Spleen (tissue), 11 donors: ENCODE measurements around the gene RAPSN. TPM values are rescaled to one million over a fixed set of nuclear protein-coding genes. Genes with fewer than 3 reads are reported as not detected.

Experiments used
- DNase-seq: peaks from one replicate; pipeline ENCODE4 v3.0.0-alpha.2; 2020
- H3K27ac ChIP-seq, 8 donors: fragments of 200-600 bp; sonication (generic) in 7 of 8; 1 replicate in 4 of 8; 2 replicates in 4 of 8; pipeline versions ENCODE4 v1.5.0 to v1.8.0; 2016 to 2021; ENCODE audit warnings: inconsistent platforms in 4 of 8, mild to moderate bottlenecking in 4 of 8, moderate library complexity in 1 of 8
- H3K27me3 ChIP-seq, 7 donors: fragments of 200-600 bp; sonication (generic) in 6 of 7; replicated peaks in 1 of 7; 1 replicate in 4 of 7; 2 replicates in 3 of 7; pipeline versions ENCODE4 v1.5.0 to v1.8.0; 2016 to 2021; ENCODE audit warnings: inconsistent platforms in 3 of 7, mild to moderate bottlenecking in 1 of 7
- H3K36me3 ChIP-seq, 6 donors: fragments of 200-600 bp; sonication (generic) in 5 of 6; 1 replicate in 4 of 6; 2 replicates in 2 of 6; pipeline versions ENCODE4 v1.5.0 to v1.8.0; 2016 to 2021; ENCODE audit warnings: inconsistent platforms in 2 of 6
- H3K4me1 ChIP-seq, 6 donors: fragments of 200-600 bp; sonication (generic) in 5 of 6; 1 replicate in 3 of 6; 2 replicates in 3 of 6; pipeline versions ENCODE4 v1.5.0 to v1.8.0; 2016 to 2021; ENCODE audit warnings: inconsistent platforms in 3 of 6
- H3K4me3 ChIP-seq, 8 donors: fragments of 200-600 bp; sonication (generic) in 7 of 8; 1 replicate in 4 of 8; 2 replicates in 4 of 8; pipeline versions ENCODE4 v1.5.0 to v1.8.0; 2016 to 2021; ENCODE audit warnings: inconsistent platforms in 4 of 8, mild to moderate bottlenecking in 4 of 8, moderate library complexity in 2 of 8
- H3K9me3 ChIP-seq, 8 donors: fragments of 200-600 bp; sonication (generic) in 7 of 8; 1 replicate in 4 of 8; 2 replicates in 4 of 8; pipeline versions ENCODE4 v1.5.0 to v1.8.0; 2016 to 2021; ENCODE audit warnings: inconsistent platforms in 4 of 8
- CTCF ChIP-seq, 11 experiments: fragments of 200-600 bp in 7 of 11; fragments of 450-650 bp in 4 of 11; sonication (generic) in 4 of 11; IDR thresholded peaks in 8 of 11; conservative IDR thresholded peaks in 3 of 11; 1 replicate in 7 of 11; 2 replicates in 4 of 11; pipeline versions ENCODE4 v1.4.0 to v1.8.0; 2016 to 2021; ENCODE audit warnings: antibody characterized with exemption in 11 of 11, inconsistent platforms in 4 of 11, mild to moderate bottlenecking in 1 of 11
- POLR2A ChIP-seq, 3 donors: fragments of 450-650 bp; IDR thresholded peaks; one replicate each; pipeline ENCODE4 v1.5.1; 2017; ENCODE audit warnings: antibody characterized with exemption in 3 of 3, mild to moderate bottlenecking in 1 of 3
- POLR2AphosphoS5 ChIP-seq, 3 donors: sonication (generic); formaldehyde crosslinking; IDR thresholded peaks; one replicate each; pipeline ENCODE4 v1.5.1; 2017; ENCODE audit warnings: antibody characterized with exemption in 3 of 3
- WGBS, 5 donors: extraction: QIAGEN DNeasy Blood & Tissue Kit in 3 of 5; methylation state at CpG; one replicate each; pipeline versions ENCODE4 v1.1.5 to v1.1.7; 2013 to 2018; 5-methylcytosine and 5-hydroxymethylcytosine counted together
- intact Hi-C: fragments of 100-400 bp; cut with DNase I; formaldehyde crosslinking; loops from one replicate; pipeline ENCODE4 v1.15.0; 2023; ENCODE audit warnings: low total_unique reads
- microRNA-seq, 3 donors: library from miRNA; unstranded; fragments of <30 nt; microRNA quantifications; one replicate each; pipeline versions ENCODE4 to v1.1.0, GENCODE V29; 2019 to 2020
- polyA plus RNA-seq, 3 donors: library from polyadenylated mRNA; stranded (reverse); fragments of 200-250 nt; gene quantifications; one replicate each; pipeline ENCODE4 v1.2.1, GENCODE V29; 2013
- small RNA-seq, 4 donors: library from RNA; depleted of rRNA; stranded (forward); fragments of <200 nt; gene quantifications; one replicate each; pipeline ENCODE3, GENCODE V24; 2016
- total RNA-seq, 7 donors: library from RNA; depleted of rRNA in 3 of 7; stranded (reverse); fragments of >200 nt in 3 of 7; fragmentation: NEBNext Ultra II Directional in 4 of 7; extraction: Animal tissue kit (Norgen Biotek cat#: 25700) in 4 of 7; gene quantifications; one replicate each; pipeline versions ENCODE4 v1.1.0 to v1.2.1, GENCODE V29; 2016 to 2021
- donor health status: healthy with polysubstance abuse.
- donor health status: DM: no; HTN: no; CAD: no; lungs with moderate emphysema.
- donor health status: DM: no; HTN: no; CAD: no.
- donor health status: Bipolar disorder and iron deficiency.
- donor health status: healthy.
- donor health status: DM: no; HTN: no; CAD: no.
- donor health status: DM: yes; HTN: yes; CAD: no.

Gene RAPSN
- total and polyA plus RNA-seq, 10 donors: 0.42 to 1.6 (median 0.96) TPM; not detected in 2

- 49 to 69% (median 58%) methylated on average over 17 of the region's 17 CpGs for WGBS, 5 donors
- Histone ChIP-seq H3K4me3 (peak overlapping the region in 3 of 8 donors; percentile 13 to 57 (median 14)), H3K27me3 (no peaks in the 10 kb centered on the region), H3K27ac (peak overlapping the region; percentile 70 to 100 (median 99)), H3K36me3 (no peaks in the 10 kb centered on the region), H3K9me3 (no peaks in the 10 kb centered on the region), H3K4me1 (peaks cover 38 to 89% (median 70%) of the 10 kb centered on the region in 6 donors)
- intact Hi-C loops: no loop called here
- peak; percentile 91 for DNase-seq
- TF ChIP-seq POLR2AphosphoS5 (IDR thresholded peaks at IDR 0.05) (peak in 1 of 3 donors; percentile 40), CTCF (IDR thresholded peaks at IDR 0.05 in 8 of 11, conservative IDR thresholded peaks at IDR 0.05 in 3 of 11) (no peak)
These were observed 59.1 kb downstream of the RAPSN start for GRCh38 chr11:47389577-47390421.

- H3K36me3 ChIP-seq: no peaks in the 10 kb centered on the region
- H3K9me3 ChIP-seq: no peaks in the 10 kb centered on the region
- H3K4me1 ChIP-seq: peaks cover 31 to 81% (median 62%) of the 10 kb centered on the region in 6 donors
- peak overlapping the region in 3 of 8 donors; percentile 13 to 57 (median 14) for H3K4me3 ChIP-seq
- H3K27ac ChIP-seq: peak overlapping the region; percentile 70 to 100 (median 99)
- peak in 1 of 3 donors; percentile 43 for TF ChIP-seq POLR2A (IDR thresholded peaks at IDR 0.05)
- peak; percentile 87 to 91 (median 90) for TF ChIP-seq POLR2AphosphoS5 (IDR thresholded peaks at IDR 0.05)
- TF ChIP-seq CTCF (IDR thresholded peaks at IDR 0.05 in 8 of 11, conservative IDR thresholded peaks at IDR 0.05 in 3 of 11): no peak
- no peaks in the 10 kb centered on the region for H3K27me3 ChIP-seq
- 51 to 74% (median 66%) methylated on average over 20 to 28 of the region's 28 CpGs for WGBS, 5 donors
- peak; percentile 93 for DNase-seq
- intact Hi-C loops: no loop called here
These were observed 60.0 kb downstream of the RAPSN start for GRCh38 chr11:47388697-47389576.

- intact Hi-C loops: no loop called here
- TF ChIP-seq CTCF (IDR thresholded peaks at IDR 0.05 in 8 of 11, conservative IDR thresholded peaks at IDR 0.05 in 3 of 11): no peak
- peak in 1 of 3 donors; percentile 36 for TF ChIP-seq POLR2A (IDR thresholded peaks at IDR 0.05)
- TF ChIP-seq POLR2AphosphoS5 (IDR thresholded peaks at IDR 0.05): peak; percentile 33 to 71 (median 55)
- WGBS, 5 donors: 36 to 73% (median 48%) methylated on average over 12 to 13 of the region's 13 CpGs
- peaks cover 24 to 78% (median 56%) of the 10 kb centered on the region in 6 donors for H3K4me1 ChIP-seq
- H3K9me3 ChIP-seq: no peaks in the 10 kb centered on the region
- peak overlapping the region in 1 of 8 donors; percentile 57 for H3K4me3 ChIP-seq
- H3K27me3 ChIP-seq: no peaks in the 10 kb centered on the region
- H3K27ac ChIP-seq: peak overlapping the region; percentile 70 to 100 (median 99)
- peak; percentile 86 for DNase-seq
- peaks cover 0 to 6% (median 0%) of the 10 kb centered on the region in 6 donors for H3K36me3 ChIP-seq
These were observed 60.8 kb downstream of the RAPSN start for GRCh38 chr11:47387944-47388696.

Small RNA genes within 50 kb of the gene (microRNA-seq; reads per million reads assigned to microRNA genes)
- gene MIR4487: 0 reads per million in 3 donors

Small RNA genes within 50 kb of the gene (small RNA-seq; reads per million reads assigned to genes)
- gene MIR4487: 0 reads per million in 4 donors

Other genes starting within 250 kb of the RAPSN start
- 10 to 100 TPM; 29.5 to 66.3 (median 42.5) TPM for gene DDB2, start 234.2 kb downstream of the RAPSN start, total RNA-seq
- 100 to 1,000 TPM in 1 of 3 donors, 10 to 100 TPM in 2; 49.4 to 173 (median 72.7) TPM for gene DDB2, start 234.2 kb downstream of the RAPSN start, polyA plus RNA-seq
- 100 to 1,000 TPM in 2 of 7 donors, 10 to 100 TPM in 5; 43.9 to 113 (median 59.8) TPM for gene ACP2, start 200.3 kb downstream of the RAPSN start, total RNA-seq
- 10 to 100 TPM; 18.9 to 34.4 (median 19.9) TPM for gene ACP2, start 200.3 kb downstream of the RAPSN start, polyA plus RNA-seq
- 100 to 1,000 TPM in 5 of 7 donors, 10 to 100 TPM in 2; 59.1 to 129 (median 119) TPM for gene NR1H3, start 191.1 kb downstream of the RAPSN start, total RNA-seq
- gene NR1H3, start 191.1 kb downstream of the RAPSN start, polyA plus RNA-seq: 100 to 1,000 TPM; 136 to 227 (median 219) TPM
- 10 to 100 TPM; 53.6 to 82.4 (median 70.1) TPM for gene MADD, start 179.0 kb downstream of the RAPSN start, total RNA-seq
- gene MADD, start 179.0 kb downstream of the RAPSN start, polyA plus RNA-seq: 10 to 100 TPM; 15.7 to 35.0 (median 26.1) TPM
- gene MYBPC3, start 96.4 kb downstream of the RAPSN start, total RNA-seq: 1 to 10 TPM in 5 of 7 donors, under 1 TPM in 2; 0.91 to 4.7 (median 1.5) TPM
- 1 to 10 TPM in 2 of 3 donors, under 1 TPM in 1; 0.49 to 2.2 (median 1.4) TPM for gene MYBPC3, start 96.4 kb downstream of the RAPSN start, polyA plus RNA-seq
- gene SPI1, start 70.6 kb downstream of the RAPSN start, total RNA-seq: 100 to 1,000 TPM in 6 of 7 donors, 10 to 100 TPM in 1; 95.7 to 366 (median 198) TPM
- 100 to 1,000 TPM in 1 of 3 donors, 10 to 100 TPM in 2; 84.2 to 128 (median 91.8) TPM for gene SPI1, start 70.6 kb downstream of the RAPSN start, polyA plus RNA-seq
- gene SLC39A13, start 40.5 kb downstream of the RAPSN start, total RNA-seq: 10 to 100 TPM; 26.3 to 48.4 (median 43.2) TPM
- gene SLC39A13, start 40.5 kb downstream of the RAPSN start, polyA plus RNA-seq: 10 to 100 TPM; 21.7 to 40.2 (median 26.0) TPM
- 10 to 100 TPM; 59.7 to 80.8 (median 66.4) TPM for gene PSMC3, start 22.7 kb downstream of the RAPSN start, total RNA-seq
- 100 to 1,000 TPM in 1 of 3 donors, 10 to 100 TPM in 2; 64.3 to 105 (median 90.0) TPM for gene PSMC3, start 22.7 kb downstream of the RAPSN start, polyA plus RNA-seq
- 100 to 1,000 TPM; 107 to 171 (median 122) TPM for gene CELF1, start 104.0 kb upstream of the RAPSN start, total RNA-seq
- 10 to 100 TPM; 18.5 to 39.2 (median 30.9) TPM for gene CELF1, start 104.0 kb upstream of the RAPSN start, polyA plus RNA-seq
- gene PTPMT1, start 116.5 kb upstream of the RAPSN start, total RNA-seq: 100 to 1,000 TPM in 1 of 7 donors, 10 to 100 TPM in 6; 26.1 to 101 (median 30.6) TPM
- 10 to 100 TPM; 40.9 to 55.2 (median 47.4) TPM for gene PTPMT1, start 116.5 kb upstream of the RAPSN start, polyA plus RNA-seq
- 10 to 100 TPM; 14.3 to 22.4 (median 19.4) TPM for gene KBTBD4, start 129.8 kb upstream of the RAPSN start, total RNA-seq
- gene KBTBD4, start 129.8 kb upstream of the RAPSN start, polyA plus RNA-seq: 10 to 100 TPM in 1 of 3 donors, 1 to 10 TPM in 2; 8.7 to 13.3 (median 9.7) TPM
- gene NDUFS3, start 129.9 kb upstream of the RAPSN start, total RNA-seq: 10 to 100 TPM; 53.1 to 76.7 (median 68.5) TPM
- gene NDUFS3, start 129.9 kb upstream of the RAPSN start, polyA plus RNA-seq: 100 to 1,000 TPM; 122 to 141 (median 137) TPM
- gene FAM180B, start 137.5 kb upstream of the RAPSN start, total RNA-seq: not detected
- gene FAM180B, start 137.5 kb upstream of the RAPSN start, polyA plus RNA-seq: under 1 TPM in 2 of 3 donors, not detected in 1; 0.07 to 0.22 TPM
- 1 to 10 TPM in 2 of 7 donors, under 1 TPM in 5; 0.41 to 2.5 (median 0.93) TPM for gene C1QTNF4, start 145.3 kb upstream of the RAPSN start, total RNA-seq
- gene C1QTNF4, start 145.3 kb upstream of the RAPSN start, polyA plus RNA-seq: 1 to 10 TPM; 1.6 to 1.9 (median 1.8) TPM
- 10 to 100 TPM; 22.0 to 47.1 (median 35.0) TPM for gene MTCH2, start 193.4 kb upstream of the RAPSN start, total RNA-seq
- gene MTCH2, start 193.4 kb upstream of the RAPSN start, polyA plus RNA-seq: 10 to 100 TPM; 21.5 to 39.3 (median 38.0) TPM